GM12865 (cell line): ENCODE results near the gene HCK.

Experiments used
- DNase-seq: peaks from one replicate; pipeline ENCODE4 v3.0.0; 2010; ENCODE audit warnings: low read depth
- H3K4me3 ChIP-seq: 2 replicates; pipeline ENCODE4 v1.5.1; 2011; ENCODE audit warnings: mild to moderate bottlenecking, low read depth, low read length, control low read depth
- TF ChIP-seq, protein P1 (sequence below): IDR thresholded peaks from 2 replicates; pipeline ENCODE4 v1.5.1; 2011; ENCODE audit warnings: low read length, control low read depth, low read depth, inconsistent platforms; ENCODE audit not compliant: insufficient read depth; ENCODE audit errors: missing control alignments

Gene HCK

GRCh38 chr20:32009564-32009963 lies 42.5 kb upstream of the HCK start:
- DNase-seq = no peak
- TF ChIP-seq, protein P1, sequence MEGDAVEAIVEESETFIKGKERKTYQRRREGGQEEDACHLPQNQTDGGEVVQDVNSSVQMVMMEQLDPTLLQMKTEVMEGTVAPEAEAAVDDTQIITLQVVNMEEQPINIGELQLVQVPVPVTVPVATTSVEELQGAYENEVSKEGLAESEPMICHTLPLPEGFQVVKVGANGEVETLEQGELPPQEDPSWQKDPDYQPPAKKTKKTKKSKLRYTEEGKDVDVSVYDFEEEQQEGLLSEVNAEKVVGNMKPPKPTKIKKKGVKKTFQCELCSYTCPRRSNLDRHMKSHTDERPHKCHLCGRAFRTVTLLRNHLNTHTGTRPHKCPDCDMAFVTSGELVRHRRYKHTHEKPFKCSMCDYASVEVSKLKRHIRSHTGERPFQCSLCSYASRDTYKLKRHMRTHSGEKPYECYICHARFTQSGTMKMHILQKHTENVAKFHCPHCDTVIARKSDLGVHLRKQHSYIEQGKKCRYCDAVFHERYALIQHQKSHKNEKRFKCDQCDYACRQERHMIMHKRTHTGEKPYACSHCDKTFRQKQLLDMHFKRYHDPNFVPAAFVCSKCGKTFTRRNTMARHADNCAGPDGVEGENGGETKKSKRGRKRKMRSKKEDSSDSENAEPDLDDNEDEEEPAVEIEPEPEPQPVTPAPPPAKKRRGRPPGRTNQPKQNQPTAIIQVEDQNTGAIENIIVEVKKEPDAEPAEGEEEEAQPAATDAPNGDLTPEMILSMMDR = no peak
- H3K4me3 ChIP-seq = no peak overlapping the region

DNA sequence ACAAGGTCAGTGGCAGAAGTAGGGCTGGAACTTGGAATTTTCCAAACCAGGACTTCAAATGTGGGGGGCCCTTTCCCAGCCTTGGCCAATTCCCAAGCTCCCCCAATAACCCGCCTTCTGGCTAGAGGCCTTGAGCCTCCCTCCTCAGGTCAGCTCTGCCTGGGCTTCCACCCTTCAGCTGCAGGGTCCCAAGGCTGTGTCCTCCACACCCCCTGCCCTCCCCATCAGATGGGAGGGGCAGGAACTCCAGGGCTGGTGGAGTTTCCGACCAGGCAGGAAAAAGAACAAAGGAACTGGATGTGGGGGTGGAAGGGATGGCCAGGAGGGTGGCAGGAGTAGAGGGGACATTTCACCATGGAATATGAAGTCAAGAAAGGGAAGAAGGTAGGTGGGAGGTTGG lies 41.9 kb upstream of the HCK start, which contains the start of gene CCM2L:
Gene CCM2L (plus strand): TSS at position 338 of the 400 bp plus-strand sequence. CDS start 17 bp downstream, at position 355.
- DNase-seq = no peak
- TF ChIP-seq, protein P1 = no peak
- H3K4me3 ChIP-seq = no peak within 1 kb of the TSS

DNA sequence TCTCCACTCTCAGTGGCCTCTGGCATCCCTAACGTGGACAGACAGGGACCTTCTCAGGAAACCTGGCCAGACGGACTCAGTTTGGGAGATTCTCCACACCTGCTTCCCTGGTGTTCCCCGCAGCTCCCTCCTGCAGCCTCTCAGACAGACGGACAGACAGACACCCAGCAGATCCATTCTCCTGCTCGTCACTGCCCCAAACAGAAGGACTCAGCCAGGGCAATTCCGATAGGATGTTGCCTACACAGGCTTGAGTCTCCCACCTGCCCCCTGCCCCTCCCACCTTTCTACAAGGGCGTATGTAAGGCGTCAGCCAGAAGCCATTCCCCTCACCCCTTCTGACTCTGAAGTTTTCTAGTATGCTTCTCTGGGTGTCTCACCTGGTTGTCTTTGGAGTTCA lies 41.4 kb upstream of the HCK start:
- DNase-seq = no peak
- TF ChIP-seq, protein P1 = no peak
- H3K4me3 ChIP-seq = no peak overlapping the region

- no peak overlapping the region for H3K4me3 ChIP-seq
- TF ChIP-seq, protein P1 = no peak
Measured at GRCh38 chr20:32012159-32012688, 39.8 kb upstream of the HCK start.

DNA sequence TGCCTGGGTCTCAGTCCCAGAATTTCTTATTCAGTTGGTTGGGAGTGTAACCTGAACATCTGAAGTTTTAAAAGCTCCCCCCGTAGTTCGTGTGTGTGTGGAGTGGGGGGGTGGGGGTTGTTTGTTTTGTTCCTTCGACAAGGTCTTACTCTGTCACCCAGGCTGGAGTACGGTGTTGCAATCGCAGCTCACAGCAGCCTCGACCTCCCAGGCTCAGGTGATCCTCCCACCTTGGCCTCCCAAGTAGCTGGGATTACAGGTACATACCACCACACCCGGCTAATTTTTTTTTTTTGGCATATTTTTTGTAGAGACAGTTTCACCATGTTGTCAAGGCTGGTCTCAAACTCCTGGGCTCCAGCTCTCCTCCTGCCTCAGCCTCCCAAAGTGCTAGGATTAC lies 38.7 kb upstream of the HCK start:
- H3K4me3 ChIP-seq = no peak overlapping the region
- TF ChIP-seq, protein P1 = no peak
- DNase-seq = no peak

More at GRCh38 chr20:32012159-32012688, 39.8 kb upstream of the HCK start:
- DNase-seq = no peak

GRCh38 chr20:32017711-32018251 lies 34.3 kb upstream of the HCK start:
- TF ChIP-seq, protein P1 = no peak
- DNase-seq = peak; percentile 31
- no peak overlapping the region for H3K4me3 ChIP-seq

GRCh38 chr20:32018269-32019155 lies 33.5 kb upstream of the HCK start:
- peak overlapping the region; percentile 39 for H3K4me3 ChIP-seq
- DNase-seq = no peak
- TF ChIP-seq, protein P1 = peak; percentile 7
